IPS-18c (cell line): Measurements from ENCODE around the gene DFFB.
A peak's percentile ranks its signal among the peaks of the same experiment; 100 is the strongest.

Experiments
- H3K4me3 ChIP-seq: 2 replicates; pipeline ENCODE4 v1.7.0; 2013; ENCODE audit warnings: low read depth, mild to moderate bottlenecking, low read length, moderate library complexity; ENCODE audit not compliant: insufficient read depth
- H3K9me3 ChIP-seq: one replicate; pipeline ENCODE4 v1.6.1; 2013; ENCODE audit warnings: mild to moderate bottlenecking, low read length, moderate library complexity; ENCODE audit not compliant: control insufficient read depth, insufficient read depth

DFFB gene

DNA sequence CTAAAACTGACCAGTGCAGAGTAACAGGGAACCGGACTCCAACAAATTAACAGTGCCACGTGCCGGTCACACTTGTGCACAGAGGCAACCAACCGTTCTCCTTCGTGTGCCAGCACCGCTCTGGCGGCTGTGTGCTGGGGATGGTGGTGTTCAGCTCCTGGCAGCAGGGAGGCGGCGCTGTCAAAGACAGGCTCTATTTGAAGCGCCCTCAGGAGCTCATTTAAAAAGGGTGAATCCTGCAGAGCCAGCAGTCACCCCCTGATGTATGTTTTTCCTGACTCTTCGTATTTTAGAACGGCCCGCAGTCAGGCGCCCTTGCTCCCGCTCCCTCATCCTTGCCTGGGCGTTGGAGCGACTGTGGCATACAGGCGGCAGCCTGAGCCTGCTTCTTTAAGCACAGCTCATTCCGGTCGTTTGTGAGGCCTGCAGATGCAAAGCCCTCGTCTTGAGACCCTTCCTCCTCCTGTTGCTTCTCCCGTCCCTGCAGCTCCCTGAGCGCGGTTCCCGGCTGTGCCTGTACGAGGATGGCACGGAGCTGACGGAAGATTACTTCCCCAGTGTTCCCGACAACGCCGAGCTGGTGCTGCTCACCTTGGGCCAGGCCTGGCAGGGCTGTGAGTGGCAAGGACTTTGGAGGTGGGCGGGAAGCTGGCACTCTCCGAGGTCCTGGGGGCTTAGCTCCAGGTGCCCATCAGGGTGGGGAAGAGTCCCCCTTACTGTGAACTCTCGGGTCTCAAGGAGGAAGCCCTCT is 1.1 kb downstream of the DFFB start:
- peak overlapping the region; percentile 90; the same call in 1 of the 2 replicates for H3K4me3 ChIP-seq
- H3K9me3 ChIP-seq, result no peaks in the 10 kb centered on the region

DNA sequence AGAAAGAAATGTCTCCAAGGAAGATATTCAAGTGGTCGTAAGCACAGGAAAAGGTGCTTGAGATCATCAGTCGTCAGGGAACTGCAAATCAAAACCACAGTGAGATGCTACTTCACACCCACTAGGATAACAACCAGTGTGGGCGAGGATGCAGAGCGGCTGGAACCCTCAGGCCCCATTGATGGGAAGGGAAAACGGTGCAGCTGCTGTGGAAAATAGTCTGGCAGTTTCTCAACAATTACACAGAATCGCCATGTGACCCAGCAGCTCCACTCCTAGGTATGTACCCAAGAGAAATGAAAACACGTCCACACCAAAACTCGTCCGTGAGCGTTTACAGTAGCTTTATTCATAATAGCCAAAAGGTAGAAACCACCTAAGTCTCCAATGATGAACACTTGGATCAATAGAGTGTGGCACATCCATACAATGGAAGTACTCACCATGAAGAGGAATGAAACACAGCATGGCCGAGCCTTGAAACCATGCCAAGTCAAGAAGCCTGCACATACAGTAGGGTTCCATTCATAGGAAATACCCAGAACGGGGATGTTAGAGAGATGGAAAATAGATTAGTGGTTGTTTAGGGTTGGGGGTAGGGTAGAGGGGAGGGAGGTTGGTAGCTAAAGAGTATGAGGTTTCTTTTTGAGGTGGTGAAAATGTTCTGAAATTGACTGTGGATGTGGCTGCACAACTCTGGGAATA is 6.1 kb downstream of the DFFB start:
- Histone ChIP-seq H3K4me3 (no peak overlapping the region), H3K9me3 (no peaks in the 10 kb centered on the region)

DNA sequence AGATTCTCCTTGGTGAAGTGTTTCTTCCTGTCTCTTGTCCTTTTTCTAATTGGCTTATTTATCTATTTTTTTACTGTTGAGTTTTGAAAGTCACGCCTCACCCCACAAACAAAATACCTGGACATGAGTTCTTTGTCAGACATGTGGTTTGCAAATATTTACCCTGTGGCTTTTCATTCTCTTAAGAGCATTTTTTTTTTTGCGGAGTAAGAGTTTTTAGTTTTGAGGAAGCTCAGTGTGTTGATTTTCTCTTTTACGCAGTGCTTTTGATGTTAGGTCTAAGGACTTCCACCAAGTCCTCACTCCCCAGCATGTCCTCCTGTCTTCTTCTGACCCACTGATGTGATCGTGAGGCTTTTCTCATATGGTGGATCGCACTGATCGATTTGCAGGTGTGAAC is 7.6 kb downstream of the DFFB start:
- H3K4me3 ChIP-seq, result no peak overlapping the region
- H3K9me3 ChIP-seq, result no peaks in the 10 kb centered on the region

DNA sequence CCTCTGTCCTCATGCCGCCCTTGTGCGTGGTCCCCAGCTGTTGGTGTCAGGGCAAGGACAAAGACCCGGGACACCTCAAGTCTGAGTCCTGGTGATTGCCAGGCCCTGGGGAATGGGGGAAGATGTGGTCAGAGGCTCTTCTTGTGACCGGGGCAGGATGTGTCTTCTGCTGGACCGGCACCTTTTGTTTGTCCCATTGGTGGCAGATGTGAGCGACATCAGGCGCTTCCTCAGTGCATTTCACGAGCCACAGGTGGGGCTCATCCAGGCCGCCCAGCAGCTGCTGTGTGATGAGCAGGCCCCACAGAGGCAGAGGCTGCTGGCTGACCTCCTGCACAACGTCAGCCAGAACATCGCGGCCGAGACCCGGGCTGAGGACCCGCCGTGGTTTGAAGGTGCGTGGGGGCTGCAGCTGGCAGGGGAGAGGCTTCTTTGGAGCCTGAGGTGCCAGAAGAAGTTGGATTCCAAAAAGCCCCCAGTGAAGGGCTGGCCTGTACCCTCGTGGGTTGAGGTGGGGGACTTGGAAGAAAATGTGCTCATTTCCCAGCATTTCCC is 8.4 kb downstream of the DFFB start:
- H3K9me3 ChIP-seq, result no peaks in the 10 kb centered on the region
- H3K4me3 ChIP-seq, result no peak overlapping the region

DNA sequence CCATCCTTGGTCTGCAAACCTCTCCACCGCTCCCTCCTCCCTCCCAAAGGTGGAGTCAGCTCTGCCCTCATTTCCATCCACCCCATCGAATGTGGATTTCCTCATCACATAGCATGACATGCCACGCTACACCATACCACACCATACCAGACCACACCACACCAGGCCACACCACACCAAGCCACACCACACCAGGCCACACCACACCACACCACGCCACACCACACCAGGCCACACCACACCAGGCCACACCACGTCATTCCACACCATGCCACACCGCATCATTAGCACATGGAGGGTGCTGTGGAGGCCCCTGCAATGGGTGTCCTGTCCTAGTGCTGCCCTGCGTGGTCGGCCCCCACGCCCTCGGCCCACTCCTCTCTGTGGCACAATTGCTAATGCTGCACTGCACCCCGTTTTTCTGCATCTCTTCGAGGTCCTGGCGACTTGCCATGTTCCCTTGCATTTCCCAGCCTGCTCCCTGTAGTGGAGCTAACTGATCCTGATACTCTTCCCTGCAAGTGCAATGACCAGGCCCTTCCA is 11.3 kb downstream of the DFFB start:
- H3K4me3 ChIP-seq, result no peak overlapping the region
- no peaks in the 10 kb centered on the region for H3K9me3 ChIP-seq

DNA sequence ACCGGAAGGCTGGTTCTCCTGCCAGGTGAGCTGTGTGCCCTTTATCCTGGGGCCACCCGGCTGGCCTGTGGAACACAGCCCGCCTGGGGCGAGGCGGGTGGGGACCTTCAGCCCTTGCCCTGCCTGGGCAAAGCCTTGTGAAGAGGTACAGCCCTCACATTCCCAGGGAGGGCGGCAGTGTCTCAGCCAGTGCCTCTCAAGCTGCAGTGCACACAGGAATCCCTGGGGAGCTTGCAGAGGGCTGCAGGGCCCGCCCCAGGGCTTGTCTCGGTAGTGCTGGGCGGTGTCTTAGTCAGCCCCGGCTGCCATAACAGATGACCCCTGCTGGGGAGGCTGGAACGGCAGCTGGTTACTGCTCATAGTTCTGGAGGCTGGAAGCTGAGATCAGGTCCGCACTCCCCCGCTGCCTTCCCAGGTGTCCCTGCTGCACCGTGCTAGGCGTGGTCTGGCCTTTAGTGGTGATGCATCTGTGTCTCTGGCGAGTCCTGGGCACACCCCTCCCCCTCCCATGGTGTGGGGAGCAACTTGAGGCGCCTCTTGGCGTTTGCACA is 12.6 kb downstream of the DFFB start:
- H3K9me3 ChIP-seq, result no peaks in the 10 kb centered on the region
- H3K4me3 ChIP-seq, result no peak overlapping the region

DNA sequence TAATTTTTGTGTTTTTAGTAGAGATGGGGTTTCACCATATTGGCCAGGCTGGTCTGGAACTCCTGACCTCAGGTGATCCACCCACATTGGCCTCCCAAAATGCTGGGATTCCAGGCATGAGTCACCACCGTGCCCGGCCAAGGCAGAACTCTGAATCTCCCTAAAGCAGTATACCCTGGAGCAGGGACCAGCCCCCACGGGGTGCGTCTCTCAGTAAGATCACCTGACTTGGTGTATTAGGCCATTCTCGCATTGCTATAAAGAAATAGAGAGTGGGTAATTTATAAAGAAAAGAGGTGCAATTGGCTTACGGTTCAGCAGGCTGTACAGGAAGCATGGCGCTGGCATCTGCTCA is 14.2 kb downstream of the DFFB start:
- no peak overlapping the region for H3K4me3 ChIP-seq

DNA sequence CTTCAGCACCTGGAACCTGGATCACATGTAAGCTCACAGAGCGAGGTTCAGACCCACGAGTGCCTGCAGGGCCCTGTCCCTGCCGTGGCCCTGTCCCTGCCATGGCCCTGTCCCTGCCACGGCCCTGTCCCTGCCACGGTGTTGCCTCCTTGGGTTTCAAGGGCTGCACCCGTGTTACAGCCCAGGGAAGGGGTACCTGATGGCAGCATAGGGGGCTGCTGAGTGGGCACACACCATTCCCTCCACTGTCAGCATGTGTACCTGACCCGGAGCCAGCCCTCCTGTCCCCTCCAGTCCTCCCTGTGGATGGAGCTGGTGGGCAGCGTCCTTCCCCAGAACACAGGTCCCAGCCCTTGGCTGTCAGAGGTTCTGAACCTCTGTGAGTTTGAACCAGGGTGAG is 15.3 kb downstream of the DFFB start:
- H3K9me3 ChIP-seq, result no peaks in the 10 kb centered on the region

More for the DNA sequence above, 14.2 kb downstream of the DFFB start:
- no peaks in the 10 kb centered on the region for H3K9me3 ChIP-seq

DNA sequence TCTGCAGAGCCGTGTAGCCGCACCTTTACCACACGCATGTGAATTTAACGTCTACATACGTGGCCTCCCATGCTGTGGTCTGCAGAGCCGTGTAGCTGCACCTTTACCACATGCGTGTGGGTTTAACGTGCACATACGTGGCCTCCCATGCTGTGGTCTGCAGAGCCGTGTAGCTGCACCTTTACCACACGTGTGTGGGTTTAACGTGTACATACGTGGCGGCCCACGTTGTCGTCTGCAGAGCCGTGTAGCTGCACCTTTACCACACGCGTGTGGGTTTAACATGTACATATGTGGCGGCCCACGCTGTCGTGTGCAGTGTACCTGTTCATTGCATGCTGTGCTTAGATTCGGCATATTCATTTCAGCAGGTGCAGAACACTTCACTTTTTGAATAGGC is 17.5 kb downstream of the DFFB start:
- H3K4me3 ChIP-seq, result no peak overlapping the region
- H3K9me3 ChIP-seq, result peaks cover 4% of the 10 kb centered on the region

More for the DNA sequence above, 15.3 kb downstream of the DFFB start:
- no peak overlapping the region for H3K4me3 ChIP-seq

DNA sequence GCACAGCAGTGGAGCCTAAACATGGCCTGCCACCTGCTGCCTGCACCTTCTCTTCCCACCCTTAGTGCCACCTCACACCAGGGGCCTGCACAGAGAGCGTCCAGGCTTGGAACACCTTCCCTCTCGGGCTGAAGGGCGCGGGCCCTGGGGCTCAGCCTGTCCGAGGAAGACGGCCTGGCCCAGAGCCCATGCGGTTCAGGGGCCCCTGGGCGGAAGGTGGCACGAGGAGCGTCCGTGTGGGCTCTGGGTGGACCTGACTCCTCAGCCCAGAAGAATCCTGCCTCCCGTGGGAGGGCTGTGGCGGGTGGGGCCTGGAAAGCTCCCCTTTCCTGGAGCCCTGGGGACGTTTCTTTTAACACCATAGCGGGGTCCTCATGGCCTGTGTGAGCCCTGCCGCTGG is 19.4 kb downstream of the DFFB start:
- no peak overlapping the region for H3K4me3 ChIP-seq
- H3K9me3 ChIP-seq, result peaks cover 4% of the 10 kb centered on the region

DNA sequence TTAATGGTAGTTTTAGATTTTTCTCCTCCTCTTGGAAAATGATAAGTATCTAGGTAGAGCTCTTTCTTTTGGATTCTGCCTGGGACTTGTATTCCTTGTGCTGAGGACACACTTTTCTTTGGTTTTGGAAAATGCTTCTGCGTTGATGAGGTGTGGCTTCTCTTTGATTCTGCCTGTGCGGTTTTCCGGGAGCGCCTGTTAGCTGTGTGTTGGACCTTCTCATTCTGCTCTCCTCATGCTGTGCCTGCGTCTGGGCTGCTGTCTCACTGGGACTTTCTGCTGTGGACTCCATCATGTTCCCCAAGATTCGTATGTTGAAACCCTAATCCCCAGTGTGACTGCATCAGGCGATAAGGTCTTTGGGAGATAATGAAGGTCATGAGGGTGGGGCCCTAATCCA is 21.8 kb downstream of the DFFB start:
- H3K4me3 ChIP-seq, result no peak overlapping the region
- H3K9me3 ChIP-seq, result peaks cover 4% of the 10 kb centered on the region

DNA sequence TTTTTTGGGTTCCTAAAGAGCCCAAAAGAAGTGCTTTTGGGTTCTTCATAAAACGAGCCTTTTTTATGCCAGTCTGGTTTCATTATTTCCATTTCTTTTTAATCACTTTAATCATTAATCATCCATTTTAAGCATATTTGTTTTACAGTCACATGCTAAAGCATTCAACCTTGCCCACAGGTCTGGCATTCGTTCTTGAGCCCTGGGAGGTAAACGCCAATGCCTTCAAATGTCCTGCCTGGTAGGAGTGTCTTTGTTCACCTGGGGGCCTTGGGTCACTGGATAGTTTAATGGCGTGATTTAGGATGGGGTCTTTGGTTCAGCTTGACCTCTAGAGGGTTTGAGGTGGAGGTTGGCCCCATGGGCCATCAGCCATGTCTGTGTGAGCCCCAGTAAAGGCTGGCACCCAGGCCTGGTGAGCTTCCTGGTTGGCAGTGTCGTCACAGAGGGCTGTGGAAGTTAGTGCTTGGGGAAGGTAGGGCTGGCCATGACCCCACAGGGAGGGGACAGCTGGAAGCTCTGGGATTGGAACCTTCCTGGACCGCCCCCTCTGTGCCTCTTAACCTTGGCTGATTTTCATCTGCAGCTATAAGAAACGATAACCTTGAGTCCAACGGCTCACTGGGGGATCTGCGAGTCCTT is 22.6 kb downstream of the DFFB start:
- H3K4me3 ChIP-seq, result no peak overlapping the region
- H3K9me3 ChIP-seq, result peaks cover 4% of the 10 kb centered on the region

DNA sequence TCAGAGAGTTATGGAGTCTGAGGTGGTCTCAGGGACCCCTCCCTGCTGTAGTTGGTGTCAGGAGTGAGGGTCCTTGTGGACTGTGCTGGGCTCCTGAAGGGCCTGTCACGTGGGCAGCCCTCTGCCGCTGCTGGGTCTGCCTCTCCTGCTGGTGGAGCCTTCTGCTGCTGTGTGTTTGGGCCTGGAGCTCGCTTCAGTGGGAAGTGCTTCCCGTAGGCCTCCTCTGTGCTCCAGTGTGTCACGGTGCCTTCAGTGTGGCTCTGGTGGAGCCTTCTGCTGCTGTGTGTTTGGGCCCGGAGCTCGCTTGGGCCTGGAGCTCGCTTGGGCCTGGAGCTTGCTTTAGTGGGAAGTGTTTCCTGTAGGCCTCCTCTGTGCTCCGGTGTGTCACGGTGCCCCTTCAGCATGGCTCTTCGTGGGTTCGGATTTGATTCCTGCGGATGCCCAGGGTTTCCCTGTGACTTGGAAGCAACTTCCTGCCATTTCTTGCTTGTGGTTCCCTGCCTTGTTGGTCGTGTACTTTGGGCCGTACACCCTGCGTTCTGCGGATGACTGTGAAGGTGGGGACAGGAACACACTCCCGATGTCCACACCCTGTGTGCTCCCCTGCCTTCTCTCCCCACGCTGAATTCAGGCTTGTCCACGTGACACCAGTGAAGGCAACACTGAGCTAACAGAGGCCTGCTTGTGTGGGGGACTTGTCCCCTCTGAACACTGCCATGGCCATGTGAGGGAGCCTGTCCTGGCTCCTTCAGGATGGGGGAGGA is 23.3 kb downstream of the DFFB start:
- Histone ChIP-seq H3K4me3 (no peak overlapping the region), H3K9me3 (peaks cover 4% of the 10 kb centered on the region)

DNA sequence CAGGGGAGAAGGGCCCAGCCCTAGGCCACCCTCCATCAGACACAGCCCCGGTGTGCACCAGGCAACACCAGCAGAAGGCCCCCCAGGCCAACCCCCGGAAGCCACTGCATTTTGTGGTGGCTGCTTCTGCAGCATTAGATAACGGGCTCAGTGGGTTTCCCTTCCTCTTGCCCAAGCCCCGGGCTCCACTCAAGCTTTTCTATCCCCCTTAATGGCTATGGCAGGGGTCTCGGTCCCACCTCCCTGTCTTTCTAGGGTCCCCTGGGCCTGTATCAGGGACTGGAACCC is 23.9 kb downstream of the DFFB start:
- peaks cover 4% of the 10 kb centered on the region for H3K9me3 ChIP-seq
- no peak overlapping the region for H3K4me3 ChIP-seq

DNA sequence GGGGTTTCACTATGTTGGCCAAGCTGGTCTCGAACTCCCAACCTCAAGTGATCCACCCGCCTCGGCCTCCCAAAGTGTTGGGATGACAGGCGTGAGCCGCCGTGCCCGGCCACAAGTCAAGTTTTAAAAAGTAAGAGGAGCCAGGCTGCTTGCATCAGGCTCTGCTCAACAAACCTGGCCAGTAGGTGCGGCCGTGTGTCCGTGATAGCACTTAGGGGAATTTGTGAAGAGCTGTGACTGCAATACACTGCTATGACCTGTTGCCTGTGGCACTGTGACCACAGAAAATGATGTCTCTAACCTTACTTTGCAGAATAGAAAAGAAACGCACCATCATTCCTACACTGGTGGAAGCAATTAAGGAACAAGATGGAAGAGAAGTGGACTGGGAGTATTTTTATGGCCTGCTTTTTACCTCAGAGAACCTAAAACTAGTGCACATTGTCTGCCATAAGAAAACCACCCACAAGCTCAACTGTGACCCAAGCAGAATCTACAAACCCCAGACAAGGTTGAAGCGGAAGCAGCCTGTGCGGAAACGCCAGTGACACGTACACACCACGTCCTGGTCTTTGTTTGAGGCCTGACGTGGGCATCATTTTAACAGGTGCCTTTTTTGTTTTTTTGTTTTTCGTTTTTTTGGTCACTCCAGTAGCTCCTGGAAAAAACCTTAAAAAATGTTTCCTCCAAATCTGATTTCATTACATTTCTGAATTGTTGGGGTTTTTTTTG is 26.1 kb downstream of the DFFB start:
- Histone ChIP-seq H3K9me3 (peaks cover 4% of the 10 kb centered on the region), H3K4me3 (no peak overlapping the region)

DNA sequence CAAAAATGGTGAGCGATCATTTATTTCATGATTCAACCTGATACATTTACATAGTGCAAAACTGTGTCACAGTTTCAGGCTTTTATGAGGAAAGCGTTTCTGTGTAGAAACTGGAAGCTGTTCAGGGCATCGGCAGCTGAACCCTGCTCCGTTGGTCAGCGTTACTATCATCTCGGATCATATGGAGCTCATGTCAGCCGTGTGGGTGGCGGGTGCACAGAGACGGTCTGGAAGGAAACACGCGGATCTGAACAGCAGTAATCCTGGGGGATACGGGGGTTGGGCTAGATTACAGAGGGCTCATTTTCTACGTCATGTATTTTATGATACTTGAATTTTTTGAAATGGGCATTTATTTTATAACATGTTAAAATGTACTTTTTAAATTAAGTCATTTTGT is 27.7 kb downstream of the DFFB start:
- H3K9me3 ChIP-seq, result no peaks in the 10 kb centered on the region
- no peak overlapping the region for H3K4me3 ChIP-seq
